SK-N-SH (cell line): Measurements from ENCODE around the gene KRT75. TPM values are rescaled to one million over a fixed set of nuclear protein-coding genes. Genes with fewer than 3 reads are reported as not detected.

Source experiments
- CTCF ChIA-PET: fragments of 300-600, 350-600 bp; formaldehyde crosslinking; extraction: SDS; loops from one replicate; lab custom pipeline; 2021; lab: Yijun Ruan, JAX
- POLR2A ChIA-PET: fragments of 350-600 bp; sonication (Branson Sonifier 250); formaldehyde crosslinking; extraction: SDS; loops from one replicate; lab custom pipeline; 2020; ENCODE audit warnings: antibody characterized with exemption, inconsistent platforms; lab: Yijun Ruan, JAX
- DNase-seq: peaks from one replicate; pipeline ENCODE4 v3.0.0; 2012
- H2AFZ ChIP-seq: fragments of 200-600 bp; sonication (generic); 2 replicates; pipeline ENCODE4 v1.8.1; 2016; ENCODE audit warnings: antibody characterized with exemption, mild to moderate bottlenecking, low read depth
- H3F3A ChIP-seq: fragments of 200-600 bp; sonication (generic); replicated peaks from 2 replicates; pipeline ENCODE3; 2016; ENCODE audit warnings: antibody characterized with exemption, mild to moderate bottlenecking; ENCODE audit not compliant: insufficient read depth
- H3K27ac ChIP-seq, 2 experiments: fragments of 200-500 bp in 1 of 2; fragments of 200-600 bp in 1 of 2; sonication (Bioruptor generic) in 1 of 2; sonication (generic), shearing (Covaris generic) in 1 of 2; 2 replicates each; pipeline versions ENCODE4 v1.5.1 to v1.6.1; 2014 to 2016; ENCODE audit warnings: low read depth in 2 of 2, inconsistent platforms in 1 of 2, low read length in 1 of 2, mild to moderate bottlenecking in 1 of 2, mixed read lengths in 1 of 2
- H3K27me3 ChIP-seq: fragments of 200-600 bp; sonication (generic), shearing (Covaris generic); 2 replicates; pipeline ENCODE4 v1.6.1; 2016; ENCODE audit warnings: mixed run types; ENCODE audit not compliant: insufficient read depth
- H3K36me3 ChIP-seq, 2 experiments: fragments of 200-500 bp in 1 of 2; fragments of 200-600 bp in 1 of 2; sonication (Bioruptor generic) in 1 of 2; sonication (generic) in 1 of 2; replicated peaks in 1 of 2; 2 replicates each; pipeline versions ENCODE3 to v1.5.1; 2014 to 2016; ENCODE audit warnings: low read length in 1 of 2, mild to moderate bottlenecking in 1 of 2; ENCODE audit not compliant: insufficient read depth in 2 of 2, control insufficient read depth in 1 of 2
- H3K4me1 ChIP-seq, 2 experiments: fragments of 200-500 bp in 1 of 2; fragments of 200-600 bp in 1 of 2; sonication (Bioruptor generic) in 1 of 2; sonication (generic), shearing (Covaris generic) in 1 of 2; 2 replicates each; pipeline versions ENCODE4 v1.5.1 to v1.6.1; 2014 to 2016; ENCODE audit warnings: low read depth in 1 of 2, low read length in 1 of 2, mixed run types in 1 of 2; ENCODE audit not compliant: insufficient read depth in 2 of 2, control insufficient read depth in 1 of 2
- H3K4me2 ChIP-seq: fragments of 200-600 bp; sonication (generic), shearing (Covaris generic); 2 replicates; pipeline ENCODE4 v1.6.1; 2017; ENCODE audit warnings: mixed run types
- H3K4me3 ChIP-seq, 2 experiments: fragments of 200-500 bp in 1 of 2; fragments of 200-600 bp in 1 of 2; sonication (Bioruptor generic) in 1 of 2; sonication (generic), shearing (Covaris generic) in 1 of 2; 2 replicates each; pipeline versions ENCODE4 v1.5.1 to v1.8.1; 2014 to 2016; ENCODE audit warnings: low read depth in 2 of 2, inconsistent platforms in 1 of 2, low read length in 1 of 2, mild to moderate bottlenecking in 1 of 2, mixed read lengths in 1 of 2, moderate library complexity in 1 of 2
- H3K79me2 ChIP-seq: fragments of 200-600 bp; sonication (generic); 2 replicates; pipeline ENCODE4 v1.8.1; 2017; ENCODE audit warnings: mild to moderate bottlenecking; ENCODE audit not compliant: insufficient read depth
- H3K9ac ChIP-seq: fragments of 200-600 bp; sonication (generic); 2 replicates; pipeline ENCODE4 v1.6.1; 2017; ENCODE audit warnings: mixed run types
- H3K9me2 ChIP-seq: fragments of 200-600 bp; sonication (generic); 2 replicates; pipeline ENCODE4 v1.6.1; 2017; ENCODE audit warnings: mixed run types
- H3K9me3 ChIP-seq: fragments of 200-600 bp; sonication (generic); 2 replicates; pipeline ENCODE4 v1.6.1; 2017; ENCODE audit warnings: mixed run types, mild to moderate bottlenecking, moderate library complexity
- H4K20me1 ChIP-seq: fragments of 200-600 bp; sonication (generic); 2 replicates; pipeline ENCODE4 v1.6.1; 2017; ENCODE audit warnings: mild to moderate bottlenecking, mixed run types; ENCODE audit not compliant: insufficient read depth
- CHD2 ChIP-seq: fragments of 150-350 bp; IDR thresholded peaks from 2 replicates; pipeline ENCODE4 v1.6.1; 2018; ENCODE audit warnings: low read length; ENCODE audit not compliant: partially characterized antibody
- FOSL2 ChIP-seq: IDR thresholded peaks from 2 replicates; pipeline ENCODE4 v1.4.0; 2012; ENCODE audit warnings: low read depth, mild to moderate bottlenecking, moderate library complexity, borderline replicate concordance
- GATA2 ChIP-seq: sonication (generic); formaldehyde crosslinking; IDR thresholded peaks from 2 replicates; pipeline ENCODE4 v1.5.0; 2020; ENCODE audit warnings: mild to moderate bottlenecking, missing genetic modification reagents
- MXI1 ChIP-seq: IDR thresholded peaks from 2 replicates; pipeline ENCODE4 v1.6.1; 2012; ENCODE audit warnings: mild to moderate bottlenecking, low read depth, low read length, improper control_type of control experiment
- NFIC ChIP-seq: IDR thresholded peaks from 2 replicates; pipeline ENCODE4 v1.4.0; 2012; ENCODE audit warnings: borderline replicate concordance
- NRF1 ChIP-seq: IDR thresholded peaks from 2 replicates; pipeline ENCODE4 v1.6.1; 2012; ENCODE audit warnings: low read depth, mild to moderate bottlenecking, low read length
- POLR2AphosphoS5 ChIP-seq: IDR thresholded peaks from 2 replicates; pipeline ENCODE4 v1.6.1; 2012; ENCODE audit warnings: low read depth, low read length
- RCOR1 ChIP-seq: fragments of 150-350 bp; IDR thresholded peaks from 2 replicates; pipeline ENCODE4 v1.6.1; 2017; ENCODE audit warnings: antibody characterized with exemption, low read length
- RFX5 ChIP-seq: IDR thresholded peaks from 2 replicates; pipeline ENCODE4 v1.6.1; 2012; ENCODE audit warnings: mild to moderate bottlenecking, improper control_type of control experiment, low read length
- SIN3A ChIP-seq: IDR thresholded peaks from 2 replicates; pipeline ENCODE4 v1.6.1; 2012; ENCODE audit warnings: low read depth, mild to moderate bottlenecking, low read length, moderate library complexity, borderline replicate concordance
- SMC3 ChIP-seq: IDR thresholded peaks from 2 replicates; pipeline ENCODE4 v1.6.1; 2012; ENCODE audit warnings: low read depth, low read length, improper control_type of control experiment
- TAF1 ChIP-seq: IDR thresholded peaks from 2 replicates; pipeline ENCODE4 v1.6.1; 2012; ENCODE audit warnings: low read depth, mild to moderate bottlenecking, low read length, moderate library complexity, borderline replicate concordance
- TCF12 ChIP-seq: IDR thresholded peaks from 2 replicates; pipeline ENCODE4 v1.4.0; 2012
- TEAD4 ChIP-seq: IDR thresholded peaks from 2 replicates; pipeline ENCODE4 v1.4.0; 2012; ENCODE audit warnings: mild to moderate bottlenecking, borderline replicate concordance; ENCODE audit not compliant: insufficient read depth
- WGBS: methylation state at CpG from one replicate; pipeline ENCODE4 v1.1.6; 2017; ENCODE audit warnings: low lambda C conversion rate; 5-methylcytosine and 5-hydroxymethylcytosine counted together
- polyA plus RNA-seq, 3 experiments: library from polyadenylated mRNA; depleted of rRNA; stranded (reverse); fragments of >200 nt; gene quantifications; 2 replicates each; pipeline ENCODE4 v1.2.3, GENCODE V29; 2012
- TF ChIP-seq, protein P1 (sequence below): fragments of 150-350 bp; IDR thresholded peaks from 2 replicates; pipeline ENCODE4 v1.6.1; 2016; ENCODE audit warnings: mild to moderate bottlenecking, low read depth, low read length
- TF ChIP-seq, protein P2 (sequence below): IDR thresholded peaks from 2 replicates; pipeline ENCODE4 v1.6.1; 2012; ENCODE audit warnings: mild to moderate bottlenecking, low read depth, low read length, moderate library complexity
- TF ChIP-seq, protein P3 (sequence below): IDR thresholded peaks from 2 replicates; pipeline ENCODE4; 2012
- TF ChIP-seq, protein P4 (sequence below): IDR thresholded peaks from 2 replicates; pipeline ENCODE4 v1.4.0; 2012; ENCODE audit warnings: low read depth
- TF ChIP-seq, protein P5 (sequence below): fragments of 200-600 bp; sonication (generic); IDR thresholded peaks from 2 replicates; pipeline ENCODE4 v1.6.1; 2017; ENCODE audit warnings: antibody characterized with exemption, mild to moderate bottlenecking, moderate library complexity

KRT75 gene
- polyA plus RNA-seq, 1 of the 3 experiments (the other 2 are of a cell fraction), result not detected

DNA sequence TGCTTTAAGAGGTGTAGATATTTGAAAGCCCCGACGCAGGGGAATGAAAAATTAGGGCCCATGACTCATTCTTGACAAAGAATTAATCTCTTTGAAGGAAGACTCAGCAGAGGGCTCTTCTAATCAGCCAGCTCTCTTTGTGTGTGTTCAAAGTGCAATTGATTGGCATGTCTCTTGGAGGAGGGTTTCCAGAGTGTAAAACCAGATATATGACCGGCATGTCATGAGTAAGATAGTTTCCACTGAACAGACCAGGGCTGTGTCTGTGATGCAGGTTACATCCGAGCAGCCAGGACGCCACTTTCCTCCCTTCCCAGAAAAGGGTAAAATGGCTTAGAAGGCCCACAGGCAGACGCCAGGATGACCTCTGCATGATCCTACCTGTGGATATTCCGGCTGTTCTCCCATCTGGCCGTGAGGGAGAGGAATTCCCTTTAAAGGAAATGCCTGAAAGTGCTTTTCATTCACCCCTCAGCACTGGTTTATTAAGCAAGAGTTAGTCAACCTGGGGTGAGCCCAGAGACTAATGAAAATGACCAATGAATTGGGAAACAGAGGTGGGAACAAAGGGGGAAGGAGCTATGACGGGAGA, 7.2 kb upstream of the KRT75 start:
- no peak for DNase-seq
- H3K4me2 ChIP-seq, result peak overlapping the region; percentile 38
- H3K79me2 ChIP-seq, result no peaks in the 10 kb centered on the region
- no peak overlapping the region for H3K4me3 ChIP-seq
- TF ChIP-seq, protein P1, sequence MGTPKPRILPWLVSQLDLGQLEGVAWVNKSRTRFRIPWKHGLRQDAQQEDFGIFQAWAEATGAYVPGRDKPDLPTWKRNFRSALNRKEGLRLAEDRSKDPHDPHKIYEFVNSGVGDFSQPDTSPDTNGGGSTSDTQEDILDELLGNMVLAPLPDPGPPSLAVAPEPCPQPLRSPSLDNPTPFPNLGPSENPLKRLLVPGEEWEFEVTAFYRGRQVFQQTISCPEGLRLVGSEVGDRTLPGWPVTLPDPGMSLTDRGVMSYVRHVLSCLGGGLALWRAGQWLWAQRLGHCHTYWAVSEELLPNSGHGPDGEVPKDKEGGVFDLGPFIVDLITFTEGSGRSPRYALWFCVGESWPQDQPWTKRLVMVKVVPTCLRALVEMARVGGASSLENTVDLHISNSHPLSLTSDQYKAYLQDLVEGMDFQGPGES, result no peak
- TF ChIP-seq NRF1 (no peak), GATA2 (CRISPR knock-in tag) (no peak), POLR2AphosphoS5 (no peak), FOSL2 (no peak), TAF1 (no peak), SMC3 (no peak), NFIC (no peak), RFX5 (no peak), CHD2 (no peak), MXI1 (no peak), TCF12 (no peak), RCOR1 (no peak), TEAD4 (no peak), SIN3A (no peak)
- TF ChIP-seq, protein P2, sequence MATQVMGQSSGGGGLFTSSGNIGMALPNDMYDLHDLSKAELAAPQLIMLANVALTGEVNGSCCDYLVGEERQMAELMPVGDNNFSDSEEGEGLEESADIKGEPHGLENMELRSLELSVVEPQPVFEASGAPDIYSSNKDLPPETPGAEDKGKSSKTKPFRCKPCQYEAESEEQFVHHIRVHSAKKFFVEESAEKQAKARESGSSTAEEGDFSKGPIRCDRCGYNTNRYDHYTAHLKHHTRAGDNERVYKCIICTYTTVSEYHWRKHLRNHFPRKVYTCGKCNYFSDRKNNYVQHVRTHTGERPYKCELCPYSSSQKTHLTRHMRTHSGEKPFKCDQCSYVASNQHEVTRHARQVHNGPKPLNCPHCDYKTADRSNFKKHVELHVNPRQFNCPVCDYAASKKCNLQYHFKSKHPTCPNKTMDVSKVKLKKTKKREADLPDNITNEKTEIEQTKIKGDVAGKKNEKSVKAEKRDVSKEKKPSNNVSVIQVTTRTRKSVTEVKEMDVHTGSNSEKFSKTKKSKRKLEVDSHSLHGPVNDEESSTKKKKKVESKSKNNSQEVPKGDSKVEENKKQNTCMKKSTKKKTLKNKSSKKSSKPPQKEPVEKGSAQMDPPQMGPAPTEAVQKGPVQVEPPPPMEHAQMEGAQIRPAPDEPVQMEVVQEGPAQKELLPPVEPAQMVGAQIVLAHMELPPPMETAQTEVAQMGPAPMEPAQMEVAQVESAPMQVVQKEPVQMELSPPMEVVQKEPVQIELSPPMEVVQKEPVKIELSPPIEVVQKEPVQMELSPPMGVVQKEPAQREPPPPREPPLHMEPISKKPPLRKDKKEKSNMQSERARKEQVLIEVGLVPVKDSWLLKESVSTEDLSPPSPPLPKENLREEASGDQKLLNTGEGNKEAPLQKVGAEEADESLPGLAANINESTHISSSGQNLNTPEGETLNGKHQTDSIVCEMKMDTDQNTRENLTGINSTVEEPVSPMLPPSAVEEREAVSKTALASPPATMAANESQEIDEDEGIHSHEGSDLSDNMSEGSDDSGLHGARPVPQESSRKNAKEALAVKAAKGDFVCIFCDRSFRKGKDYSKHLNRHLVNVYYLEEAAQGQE, result no peak
- TF ChIP-seq, protein P3, sequence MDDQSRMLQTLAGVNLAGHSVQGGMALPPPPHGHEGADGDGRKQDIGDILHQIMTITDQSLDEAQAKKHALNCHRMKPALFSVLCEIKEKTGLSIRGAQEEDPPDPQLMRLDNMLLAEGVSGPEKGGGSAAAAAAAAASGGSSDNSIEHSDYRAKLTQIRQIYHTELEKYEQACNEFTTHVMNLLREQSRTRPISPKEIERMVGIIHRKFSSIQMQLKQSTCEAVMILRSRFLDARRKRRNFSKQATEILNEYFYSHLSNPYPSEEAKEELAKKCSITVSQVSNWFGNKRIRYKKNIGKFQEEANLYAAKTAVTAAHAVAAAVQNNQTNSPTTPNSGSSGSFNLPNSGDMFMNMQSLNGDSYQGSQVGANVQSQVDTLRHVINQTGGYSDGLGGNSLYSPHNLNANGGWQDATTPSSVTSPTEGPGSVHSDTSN, result no peak
- TF ChIP-seq, protein P4, sequence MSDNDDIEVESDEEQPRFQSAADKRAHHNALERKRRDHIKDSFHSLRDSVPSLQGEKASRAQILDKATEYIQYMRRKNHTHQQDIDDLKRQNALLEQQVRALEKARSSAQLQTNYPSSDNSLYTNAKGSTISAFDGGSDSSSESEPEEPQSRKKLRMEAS, result no peak
- TF ChIP-seq, protein P5, sequence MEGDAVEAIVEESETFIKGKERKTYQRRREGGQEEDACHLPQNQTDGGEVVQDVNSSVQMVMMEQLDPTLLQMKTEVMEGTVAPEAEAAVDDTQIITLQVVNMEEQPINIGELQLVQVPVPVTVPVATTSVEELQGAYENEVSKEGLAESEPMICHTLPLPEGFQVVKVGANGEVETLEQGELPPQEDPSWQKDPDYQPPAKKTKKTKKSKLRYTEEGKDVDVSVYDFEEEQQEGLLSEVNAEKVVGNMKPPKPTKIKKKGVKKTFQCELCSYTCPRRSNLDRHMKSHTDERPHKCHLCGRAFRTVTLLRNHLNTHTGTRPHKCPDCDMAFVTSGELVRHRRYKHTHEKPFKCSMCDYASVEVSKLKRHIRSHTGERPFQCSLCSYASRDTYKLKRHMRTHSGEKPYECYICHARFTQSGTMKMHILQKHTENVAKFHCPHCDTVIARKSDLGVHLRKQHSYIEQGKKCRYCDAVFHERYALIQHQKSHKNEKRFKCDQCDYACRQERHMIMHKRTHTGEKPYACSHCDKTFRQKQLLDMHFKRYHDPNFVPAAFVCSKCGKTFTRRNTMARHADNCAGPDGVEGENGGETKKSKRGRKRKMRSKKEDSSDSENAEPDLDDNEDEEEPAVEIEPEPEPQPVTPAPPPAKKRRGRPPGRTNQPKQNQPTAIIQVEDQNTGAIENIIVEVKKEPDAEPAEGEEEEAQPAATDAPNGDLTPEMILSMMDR, result no peak
- H3K36me3 ChIP-seq, result no peaks in the 10 kb centered on the region
- ChIA-PET POLR2A (no interaction called here), CTCF (interaction anchor here (1.0 kb wide), 1 partner anchor 305 kb away, joined by 3 read pairs; no protein-coding TSS in a partner anchor)
- WGBS, result 28% methylated on average over 9 of the region's 9 CpGs
- peaks cover 0 to 13% of the 10 kb centered on the region in 2 experiments; a peak in 2 of 4 replicates for H3K4me1 ChIP-seq
- H3K27me3 ChIP-seq, result peaks cover 9% of the 10 kb centered on the region; the same call in 1 of the 2 replicates
- H3K9me2 ChIP-seq, result no peaks in the 10 kb centered on the region
- no peaks in the 10 kb centered on the region for H4K20me1 ChIP-seq
- peak overlapping the region; percentile 44 for H3K9ac ChIP-seq
- H3K27ac ChIP-seq, result peak overlapping the region in 1 of 2 experiments; percentile 72; a peak in 2 of 4 replicates
- H3F3A ChIP-seq, result peaks cover 23% of the 10 kb centered on the region
- peak overlapping the region; percentile 12; the same call in 1 of the 2 replicates for H2AFZ ChIP-seq
- no peaks in the 10 kb centered on the region for H3K9me3 ChIP-seq
